ENCODE measurements around the gene TRPM6.

GRCh38 chr9:74777136-74777879 lies 110.4 kb downstream of the TRPM6 start:
- peak in 5 of 7 experiments; percentile 57 to 74 (median 68) for TF ChIP-seq CTCF (IDR thresholded peaks at IDR 0.05)
- TF ChIP-seq EP300 (IDR thresholded peaks at IDR 0.05): no peak
- TF ChIP-seq POLR2A (IDR thresholded peaks at IDR 0.05): no peak

All from stomach (tissue), 4 donors.